ENCODE results near the gene WDR59. TPM values are rescaled to one million over a fixed set of nuclear protein-coding genes. Genes with fewer than 3 reads are reported as not detected.

Gene WDR59, protein sequence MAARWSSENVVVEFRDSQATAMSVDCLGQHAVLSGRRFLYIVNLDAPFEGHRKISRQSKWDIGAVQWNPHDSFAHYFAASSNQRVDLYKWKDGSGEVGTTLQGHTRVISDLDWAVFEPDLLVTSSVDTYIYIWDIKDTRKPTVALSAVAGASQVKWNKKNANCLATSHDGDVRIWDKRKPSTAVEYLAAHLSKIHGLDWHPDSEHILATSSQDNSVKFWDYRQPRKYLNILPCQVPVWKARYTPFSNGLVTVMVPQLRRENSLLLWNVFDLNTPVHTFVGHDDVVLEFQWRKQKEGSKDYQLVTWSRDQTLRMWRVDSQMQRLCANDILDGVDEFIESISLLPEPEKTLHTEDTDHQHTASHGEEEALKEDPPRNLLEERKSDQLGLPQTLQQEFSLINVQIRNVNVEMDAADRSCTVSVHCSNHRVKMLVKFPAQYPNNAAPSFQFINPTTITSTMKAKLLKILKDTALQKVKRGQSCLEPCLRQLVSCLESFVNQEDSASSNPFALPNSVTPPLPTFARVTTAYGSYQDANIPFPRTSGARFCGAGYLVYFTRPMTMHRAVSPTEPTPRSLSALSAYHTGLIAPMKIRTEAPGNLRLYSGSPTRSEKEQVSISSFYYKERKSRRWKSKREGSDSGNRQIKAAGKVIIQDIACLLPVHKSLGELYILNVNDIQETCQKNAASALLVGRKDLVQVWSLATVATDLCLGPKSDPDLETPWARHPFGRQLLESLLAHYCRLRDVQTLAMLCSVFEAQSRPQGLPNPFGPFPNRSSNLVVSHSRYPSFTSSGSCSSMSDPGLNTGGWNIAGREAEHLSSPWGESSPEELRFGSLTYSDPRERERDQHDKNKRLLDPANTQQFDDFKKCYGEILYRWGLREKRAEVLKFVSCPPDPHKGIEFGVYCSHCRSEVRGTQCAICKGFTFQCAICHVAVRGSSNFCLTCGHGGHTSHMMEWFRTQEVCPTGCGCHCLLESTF
- total RNA-seq: 12.9 and 15.4 TPM in 2 replicates

GRCh38 chr16:74984529-74985296 lies at the start of gene WDR59:
Gene WDR59, minus strand, starts transcription at chr16:74985123. Its CDS starts 106 bp downstream, at chr16:74985017.

GRCh38 chr16:74998481-74999218 lies 13.7 kb upstream of the WDR59 start, which contains the start of gene ZNRF1:
Gene ZNRF1, plus strand, starts transcription at chr16:74999024. Its CDS starts 648 bp downstream, at chr16:74999672.

Other genes starting within 250 kb of the WDR59 start
- gene FA2H, start 210.3 kb downstream of the WDR59 start, total RNA-seq: not detected in 2 replicates
- gene ZNRF1, start 13.9 kb upstream of the WDR59 start, total RNA-seq: 20.2 and 26.6 TPM in 2 replicates
- gene LDHD, start 131.7 kb upstream of the WDR59 start, total RNA-seq: 2.8 and 7.4 TPM in 2 replicates
- 7.4 and 8.6 TPM in 2 replicates for gene ZFP1, start 163.4 kb upstream of the WDR59 start, total RNA-seq
- gene CTRB2, start 222.0 kb upstream of the WDR59 start, total RNA-seq: not detected in 2 replicates
- not detected in 2 replicates for gene CTRB1, start 233.9 kb upstream of the WDR59 start, total RNA-seq

All from cardiac ventricle fibroblast (primary cell).